OCI-LY3 (cell line): ENCODE data around the gene CYP8B1.

Source experiments
- EZH2phosphoT487 ChIP-seq: fragments of 200-600 bp; shearing (Covaris generic); IDR thresholded peaks from 2 replicates; pipeline ENCODE4 v1.6.1; 2018; ENCODE audit warnings: antibody characterized with exemption, mixed run types, low read depth
- TF ChIP-seq, protein P1 (sequence below): fragments of 200-600, 300-600 bp; sonication (generic); IDR thresholded peaks from 2 replicates; pipeline ENCODE4 v1.5.1; 2014; ENCODE audit warnings: antibody characterized with exemption, low read length, low read depth

- TF ChIP-seq, protein P1, sequence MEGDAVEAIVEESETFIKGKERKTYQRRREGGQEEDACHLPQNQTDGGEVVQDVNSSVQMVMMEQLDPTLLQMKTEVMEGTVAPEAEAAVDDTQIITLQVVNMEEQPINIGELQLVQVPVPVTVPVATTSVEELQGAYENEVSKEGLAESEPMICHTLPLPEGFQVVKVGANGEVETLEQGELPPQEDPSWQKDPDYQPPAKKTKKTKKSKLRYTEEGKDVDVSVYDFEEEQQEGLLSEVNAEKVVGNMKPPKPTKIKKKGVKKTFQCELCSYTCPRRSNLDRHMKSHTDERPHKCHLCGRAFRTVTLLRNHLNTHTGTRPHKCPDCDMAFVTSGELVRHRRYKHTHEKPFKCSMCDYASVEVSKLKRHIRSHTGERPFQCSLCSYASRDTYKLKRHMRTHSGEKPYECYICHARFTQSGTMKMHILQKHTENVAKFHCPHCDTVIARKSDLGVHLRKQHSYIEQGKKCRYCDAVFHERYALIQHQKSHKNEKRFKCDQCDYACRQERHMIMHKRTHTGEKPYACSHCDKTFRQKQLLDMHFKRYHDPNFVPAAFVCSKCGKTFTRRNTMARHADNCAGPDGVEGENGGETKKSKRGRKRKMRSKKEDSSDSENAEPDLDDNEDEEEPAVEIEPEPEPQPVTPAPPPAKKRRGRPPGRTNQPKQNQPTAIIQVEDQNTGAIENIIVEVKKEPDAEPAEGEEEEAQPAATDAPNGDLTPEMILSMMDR, result no peak
- TF ChIP-seq EZH2phosphoT487, result no peak
These were observed 4.5 kb upstream of the CYP8B1 start for GRCh38 chr3:42880183-42880582.
